Right lobe of liver (tissue), 4 donors: ENCODE measurements around the gene ZC3H12C.

Experiments used
- POLR2A ChIP-seq: fragments of 450-650 bp; IDR thresholded peaks from one replicate; pipeline ENCODE4 v1.6.1; 2017; ENCODE audit warnings: antibody characterized with exemption, mild to moderate bottlenecking
- TF ChIP-seq, protein P1 (sequence below), 4 donors: fragments of 200-600 bp in 3 of 4; fragments of 450-650 bp in 1 of 4; IDR thresholded peaks; one replicate each; pipeline versions ENCODE4 v1.5.1 to v1.8.0; 2016 to 2022; ENCODE audit warnings: antibody characterized with exemption in 4 of 4, mild to moderate bottlenecking in 2 of 4
- donor health status: DM: no; HTN: no; CAD: no.
- donor health status: DM: no; HTN: no; CAD: no.
- donor health status: DM: no; HTN: yes; CAD: no.

DNA sequence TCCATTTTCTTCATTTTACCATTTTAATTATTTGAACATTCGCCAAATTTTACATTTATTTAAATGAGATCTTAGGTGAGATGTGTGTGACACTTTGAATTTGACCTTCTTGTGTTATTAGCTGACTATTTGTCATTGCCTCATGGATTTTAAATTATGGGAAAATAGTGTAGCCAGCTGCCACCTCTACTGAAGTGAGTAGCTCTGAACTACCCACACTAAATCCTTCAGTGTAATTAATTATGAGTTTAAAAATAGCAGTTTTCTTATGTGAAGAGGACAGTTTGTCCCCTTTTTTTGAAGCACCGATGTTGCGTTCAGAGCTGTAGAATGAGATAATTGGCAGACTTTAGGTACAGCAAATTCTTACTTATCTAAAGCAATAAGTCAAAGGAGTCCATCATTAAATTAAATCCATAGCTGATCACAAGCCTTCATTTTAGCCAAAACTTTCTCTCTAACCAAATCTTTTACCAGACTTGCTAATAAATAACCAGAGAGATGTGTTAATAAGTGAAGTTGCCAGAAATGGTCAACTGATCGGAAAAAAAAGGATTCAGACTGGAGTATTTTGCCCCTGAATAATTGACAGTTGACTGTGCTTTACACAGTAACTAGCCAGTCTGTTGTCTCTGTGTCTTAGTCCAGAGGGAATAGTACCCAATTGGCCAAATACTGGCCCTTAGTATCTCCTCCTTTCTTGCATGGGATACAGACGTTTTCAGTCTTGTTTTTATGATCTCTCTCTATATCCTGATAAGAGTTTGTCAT, 75.0 kb downstream of the ZC3H12C start:
- TF ChIP-seq, protein P1, sequence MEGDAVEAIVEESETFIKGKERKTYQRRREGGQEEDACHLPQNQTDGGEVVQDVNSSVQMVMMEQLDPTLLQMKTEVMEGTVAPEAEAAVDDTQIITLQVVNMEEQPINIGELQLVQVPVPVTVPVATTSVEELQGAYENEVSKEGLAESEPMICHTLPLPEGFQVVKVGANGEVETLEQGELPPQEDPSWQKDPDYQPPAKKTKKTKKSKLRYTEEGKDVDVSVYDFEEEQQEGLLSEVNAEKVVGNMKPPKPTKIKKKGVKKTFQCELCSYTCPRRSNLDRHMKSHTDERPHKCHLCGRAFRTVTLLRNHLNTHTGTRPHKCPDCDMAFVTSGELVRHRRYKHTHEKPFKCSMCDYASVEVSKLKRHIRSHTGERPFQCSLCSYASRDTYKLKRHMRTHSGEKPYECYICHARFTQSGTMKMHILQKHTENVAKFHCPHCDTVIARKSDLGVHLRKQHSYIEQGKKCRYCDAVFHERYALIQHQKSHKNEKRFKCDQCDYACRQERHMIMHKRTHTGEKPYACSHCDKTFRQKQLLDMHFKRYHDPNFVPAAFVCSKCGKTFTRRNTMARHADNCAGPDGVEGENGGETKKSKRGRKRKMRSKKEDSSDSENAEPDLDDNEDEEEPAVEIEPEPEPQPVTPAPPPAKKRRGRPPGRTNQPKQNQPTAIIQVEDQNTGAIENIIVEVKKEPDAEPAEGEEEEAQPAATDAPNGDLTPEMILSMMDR (IDR thresholded peaks at IDR 0.05) = no peak
- TF ChIP-seq POLR2A = no peak
